ENCODE measurements around the gene MLIP.
"Not testable (repeated sequence)": the region's sequence is repeated elsewhere in the genome, so short reads cannot be mapped to it uniquely, and the experiment has no call there.

MLIP gene

GRCh38 chr6:54238396-54238795, 127.2 kb downstream of the MLIP start:
- DNase-seq, result peak; percentile 43

DNA sequence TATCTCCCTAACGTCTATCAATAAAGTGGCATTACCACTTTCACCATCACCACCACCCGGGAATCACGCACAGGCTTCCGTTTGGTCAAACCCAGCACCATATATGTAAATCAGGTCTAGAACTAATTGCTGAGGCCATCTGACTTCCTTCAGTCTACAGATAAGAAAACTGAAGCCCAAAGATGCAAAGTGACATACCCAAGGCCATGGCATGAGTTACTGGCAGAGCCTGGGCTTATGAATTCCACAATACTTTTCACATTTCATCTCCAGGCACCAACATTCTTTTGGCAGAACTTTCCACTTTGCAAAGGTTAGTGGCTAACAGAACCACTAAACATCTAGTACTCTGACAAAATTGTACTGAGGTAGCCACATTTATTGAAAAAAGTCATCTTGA, 132.5 kb downstream of the MLIP start:
- no peak for DNase-seq

DNA sequence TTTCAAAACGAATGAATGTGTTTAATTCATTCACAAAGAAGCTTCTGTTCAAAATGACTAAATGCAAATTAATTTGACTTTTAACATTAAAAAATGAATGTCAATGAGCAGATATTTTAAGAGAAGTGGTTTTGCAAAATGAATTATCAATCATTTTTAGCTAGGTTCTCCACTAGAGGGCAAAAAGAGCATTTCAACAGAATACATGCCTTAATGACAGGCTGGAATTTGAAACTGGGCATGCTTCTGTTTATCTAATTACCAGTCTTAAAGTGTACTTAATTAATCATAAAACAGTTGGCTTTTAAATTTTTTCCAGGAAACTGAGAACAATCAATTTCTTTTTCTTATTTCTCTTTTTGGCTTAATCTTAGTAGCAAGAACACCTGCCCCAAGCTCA, 133.2 kb downstream of the MLIP start:
- no peak for DNase-seq

GRCh38 chr6:54245265-54245664, 134.0 kb downstream of the MLIP start:
- DNase-seq, result no peak

DNA sequence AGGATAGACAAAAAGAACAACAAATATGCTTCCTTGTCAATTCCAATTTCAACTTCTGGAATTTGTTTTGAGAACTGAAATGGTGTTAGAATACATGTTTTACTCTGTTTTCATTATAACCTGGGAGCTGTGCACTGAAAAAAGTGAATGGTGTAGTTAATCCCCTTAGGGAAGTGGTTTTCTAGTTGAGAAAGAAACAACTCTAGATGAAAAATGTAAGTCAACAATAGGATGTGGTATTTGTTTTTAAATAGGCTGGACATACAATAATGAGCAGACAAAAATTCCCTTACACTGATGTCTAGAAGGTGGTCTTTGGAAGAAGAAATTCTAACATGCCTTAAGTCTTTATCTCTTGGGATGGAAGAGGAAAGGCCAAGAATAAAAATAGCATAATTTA, 137.1 kb downstream of the MLIP start:
- no peak for DNase-seq

DNA sequence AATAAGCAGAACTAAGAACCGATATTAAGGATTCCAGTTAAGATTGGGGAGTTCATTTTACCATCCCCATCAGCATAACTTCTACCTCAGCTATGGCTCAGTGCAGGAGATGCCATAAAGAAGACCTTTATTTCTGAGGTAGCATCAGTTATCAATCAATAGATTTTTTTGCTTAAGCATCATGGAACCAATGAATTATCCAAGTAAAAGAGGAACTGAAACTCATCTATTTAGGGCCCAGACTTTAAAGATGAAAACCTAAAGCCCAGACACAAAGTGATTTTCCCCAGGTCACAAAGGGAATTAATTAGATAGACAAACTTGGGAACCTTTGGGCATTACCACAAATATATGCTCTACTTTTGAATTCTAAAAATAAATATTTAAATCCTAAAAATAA, 137.8 kb downstream of the MLIP start:
- DNase-seq, result no peak

DNA sequence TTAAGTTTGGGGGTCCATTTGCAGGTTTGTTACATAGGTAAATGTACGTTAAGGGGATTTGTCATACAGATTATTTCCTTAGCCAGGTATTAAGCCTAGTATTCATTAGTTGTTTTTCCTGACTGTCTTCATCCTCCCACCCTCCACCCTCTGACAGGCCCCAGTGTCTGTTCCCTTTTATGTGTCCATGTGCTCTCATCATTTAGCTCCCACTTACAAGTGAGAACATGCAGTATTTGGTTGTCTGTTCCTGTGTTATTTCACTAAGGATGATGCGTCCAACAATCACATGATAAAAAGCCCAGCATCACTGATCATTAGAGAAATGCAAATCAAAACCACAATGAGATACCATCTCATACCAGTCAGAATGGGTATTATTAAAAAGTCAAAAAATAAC, 138.6 kb downstream of the MLIP start:
- DNase-seq, result not testable (repeated sequence)

DNA sequence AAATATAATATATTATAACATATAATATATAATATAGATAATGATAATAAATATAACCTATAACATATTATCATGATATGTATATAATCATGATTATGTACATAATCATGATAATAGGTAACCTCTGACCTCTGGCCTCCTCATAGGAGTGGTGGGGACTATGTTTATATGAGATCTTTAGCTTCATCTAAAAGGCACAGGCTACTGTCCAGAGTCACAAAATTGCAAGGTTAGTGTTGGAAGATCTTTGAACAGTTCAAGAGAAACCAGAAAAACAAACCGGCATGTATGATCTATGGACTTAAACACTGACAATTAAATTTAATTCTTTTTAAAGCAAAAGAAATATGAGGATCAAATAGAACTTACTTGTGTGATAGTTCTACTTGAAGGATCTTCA, 141.3 kb downstream of the MLIP start:
- DNase-seq, result no peak

DNA sequence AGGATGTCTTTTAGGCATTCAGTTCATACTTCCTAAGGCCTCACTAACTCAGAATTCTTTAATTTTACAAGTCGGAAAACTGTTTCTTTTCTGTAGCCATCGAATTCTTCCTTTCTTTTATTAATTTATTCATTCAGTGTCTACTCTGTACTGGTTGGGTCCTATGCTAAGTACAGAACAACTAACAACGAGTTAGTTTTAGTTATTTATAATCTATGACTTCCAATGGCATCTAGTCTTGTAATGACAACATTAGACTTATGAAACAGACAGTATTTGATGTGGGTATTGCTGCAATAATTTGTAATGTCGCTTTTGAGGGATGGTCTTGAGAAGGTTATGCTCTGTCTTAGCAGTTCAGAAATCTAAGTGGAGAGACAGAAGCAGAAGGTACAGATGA, 141.7 kb downstream of the MLIP start:
- DNase-seq, result no peak

DNA sequence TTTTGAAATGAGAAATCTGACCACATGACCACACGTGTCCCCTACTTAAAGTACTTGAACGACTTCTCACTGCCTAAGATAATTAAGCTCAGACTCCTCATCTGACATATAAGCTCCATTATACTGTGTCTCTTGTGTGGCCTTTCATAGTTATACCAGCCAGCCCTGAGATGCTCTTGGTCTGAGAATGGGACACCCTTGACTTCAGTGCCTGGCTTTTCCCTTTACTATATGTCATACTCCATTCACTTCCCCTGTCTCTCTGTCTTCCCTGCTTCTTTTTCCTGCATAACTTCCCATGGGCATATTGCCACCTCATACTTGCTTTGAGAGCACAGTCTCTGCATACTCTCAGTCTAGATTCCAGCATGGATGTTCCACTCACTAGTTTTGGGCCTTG, 143.6 kb downstream of the MLIP start:
- no peak for DNase-seq

DNA sequence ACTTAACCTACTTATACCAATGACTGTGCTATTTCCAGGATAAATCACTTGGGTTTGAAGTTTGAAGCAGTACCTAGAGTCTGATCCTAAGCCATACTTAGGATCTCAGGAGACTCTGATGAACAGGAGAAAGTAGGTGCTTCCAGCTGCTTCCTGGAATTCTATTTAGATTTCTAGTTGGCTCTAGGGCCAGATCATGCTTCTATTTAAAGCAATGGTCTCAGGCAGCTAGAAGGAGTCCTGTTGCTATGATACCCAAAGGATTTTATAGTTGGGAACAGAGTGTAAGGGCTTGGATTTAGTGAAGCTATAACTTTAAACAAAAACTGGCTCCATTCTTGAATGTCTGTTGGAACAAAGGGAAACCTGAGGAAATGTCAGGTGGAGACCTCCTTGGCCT, 144.6 kb downstream of the MLIP start:
- no peak for DNase-seq

DNA sequence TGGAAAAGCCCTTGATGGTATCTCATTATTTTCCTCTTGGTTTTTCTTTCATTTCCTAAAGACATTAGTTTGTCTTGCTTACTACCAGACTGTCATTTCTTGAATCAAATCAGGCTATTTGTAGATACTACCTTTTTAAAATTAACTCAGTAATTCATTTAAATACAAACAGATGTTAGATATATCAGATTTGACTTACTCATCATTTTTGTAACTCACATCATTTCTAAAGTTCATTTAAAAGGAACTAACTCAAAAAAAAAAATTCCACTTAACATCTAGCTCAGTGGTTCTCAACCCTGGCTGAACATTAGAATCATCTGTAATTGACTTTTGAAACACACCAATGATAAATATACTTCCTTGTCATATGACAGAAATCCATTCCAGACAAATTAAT, 148.8 kb downstream of the MLIP start:
- no peak for DNase-seq

- no peak for DNase-seq
These were observed 151.3 kb downstream of the MLIP start for GRCh38 chr6:54262499-54262898.

DNA sequence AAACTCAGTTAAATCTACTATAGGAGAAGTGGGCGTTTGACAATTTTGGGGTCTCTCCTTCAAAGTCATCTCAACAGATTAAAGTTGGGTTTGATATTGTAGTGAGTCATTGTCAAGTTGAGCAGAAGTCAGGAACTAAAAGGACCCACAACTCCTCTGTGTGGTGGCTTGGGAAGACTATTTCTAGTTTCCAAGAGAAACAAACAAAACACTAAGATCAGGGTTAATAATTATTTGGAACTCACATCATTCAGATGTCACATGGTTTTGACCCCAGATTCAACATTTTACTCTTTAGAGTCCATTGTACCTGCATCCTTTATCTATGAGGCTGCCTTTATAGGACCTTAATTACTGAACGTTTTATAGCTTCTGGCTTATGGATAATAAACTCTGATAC, 151.7 kb downstream of the MLIP start:
- DNase-seq, result no peak

GRCh38 chr6:54264581-54265272, 153.5 kb downstream of the MLIP start:
- no peak for DNase-seq

DNA sequence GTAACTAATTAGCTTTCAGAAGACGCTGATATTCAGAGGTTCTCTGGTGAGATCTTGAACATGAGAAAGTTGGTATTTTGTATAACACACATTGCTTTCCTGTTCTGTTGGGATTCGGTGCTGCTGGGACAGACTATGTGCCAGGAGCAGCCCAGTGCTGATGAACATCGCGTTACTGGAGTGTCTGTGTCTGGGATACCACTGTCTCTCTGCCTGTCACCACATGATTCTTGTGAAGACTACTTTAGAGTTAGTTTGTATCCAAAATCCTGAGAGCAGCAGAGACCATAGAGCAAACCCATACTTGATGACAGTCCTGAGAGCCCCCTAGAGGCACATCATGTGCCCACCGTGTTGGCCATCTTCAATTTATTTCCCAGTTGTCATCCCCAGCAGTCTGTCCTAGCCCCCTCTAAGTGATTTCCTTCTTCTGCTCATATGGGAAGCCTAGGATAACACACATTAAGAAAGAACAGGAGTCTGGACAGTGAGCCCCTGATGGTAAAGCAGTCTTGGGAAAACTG, 155.2 kb downstream of the MLIP start:
- DNase-seq, result no peak

DNA sequence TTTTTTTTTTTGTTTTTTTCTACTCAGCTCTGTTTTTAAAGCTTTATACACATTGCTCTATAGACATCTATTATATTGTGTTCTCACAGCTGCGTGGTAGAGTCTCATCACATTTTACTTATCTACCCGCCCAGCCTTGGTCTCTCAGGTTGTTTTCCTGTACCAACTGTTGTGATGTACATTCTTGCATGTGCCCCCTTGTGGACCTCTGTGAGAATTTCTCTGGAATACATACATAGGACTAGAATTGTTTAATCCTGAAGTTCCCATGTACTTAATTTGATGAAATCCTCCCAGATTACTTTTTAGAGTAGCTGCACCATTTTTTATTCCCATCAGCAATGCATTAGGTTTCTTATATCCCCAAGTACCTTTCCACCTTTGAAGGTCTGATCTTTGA, 156.6 kb downstream of the MLIP start:
- no peak for DNase-seq

DNA sequence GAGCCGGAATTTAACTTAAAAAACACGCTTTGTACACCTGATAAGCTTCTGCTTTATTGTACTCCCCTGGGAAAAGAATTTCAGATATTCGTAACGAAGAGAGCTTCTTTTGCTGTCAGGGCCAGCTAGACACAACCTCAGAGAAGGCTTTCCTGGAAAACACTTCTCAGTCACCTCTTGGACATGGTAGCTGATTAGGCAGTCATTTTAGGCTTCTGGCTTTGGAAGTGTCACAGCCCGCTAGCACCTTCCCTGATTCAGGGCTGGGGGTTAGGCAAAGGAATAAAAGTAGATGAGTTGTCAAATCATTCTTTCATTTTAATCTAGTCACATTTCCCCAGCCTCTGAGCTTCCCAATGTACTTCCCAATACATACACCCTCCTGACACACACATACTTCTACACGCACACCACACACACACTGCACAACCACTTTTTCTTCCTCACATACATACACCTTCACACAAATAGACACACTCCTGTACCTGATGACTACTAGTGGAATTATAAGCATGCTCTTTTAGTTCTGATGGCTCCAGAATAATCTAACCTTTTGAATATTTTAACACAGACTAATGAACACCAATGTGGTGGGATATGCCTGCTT, 162.1 kb downstream of the MLIP start:
- DNase-seq, result no peak

- no peak for DNase-seq
These were observed 163.1 kb downstream of the MLIP start for GRCh38 chr6:54274383-54274782.

DNA sequence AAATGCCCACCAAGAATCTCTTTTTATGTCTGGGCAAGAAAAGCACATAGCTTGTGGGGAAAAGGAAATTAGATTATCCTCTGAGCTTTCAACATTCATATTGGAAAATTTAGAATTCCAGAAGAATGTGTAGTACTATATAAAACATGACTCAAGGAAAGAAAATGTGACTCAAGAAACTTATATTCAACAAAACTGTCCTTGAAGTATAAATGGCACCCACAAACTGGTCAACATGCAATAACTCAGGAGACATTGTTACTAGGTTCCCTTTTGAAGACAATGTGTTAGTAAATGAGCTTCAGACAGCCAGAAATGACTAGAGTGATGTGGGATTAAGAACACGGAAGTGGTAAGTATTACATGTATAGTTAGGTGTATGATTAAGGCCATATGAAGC, 170.9 kb downstream of the MLIP start:
- no peak for DNase-seq

DNA sequence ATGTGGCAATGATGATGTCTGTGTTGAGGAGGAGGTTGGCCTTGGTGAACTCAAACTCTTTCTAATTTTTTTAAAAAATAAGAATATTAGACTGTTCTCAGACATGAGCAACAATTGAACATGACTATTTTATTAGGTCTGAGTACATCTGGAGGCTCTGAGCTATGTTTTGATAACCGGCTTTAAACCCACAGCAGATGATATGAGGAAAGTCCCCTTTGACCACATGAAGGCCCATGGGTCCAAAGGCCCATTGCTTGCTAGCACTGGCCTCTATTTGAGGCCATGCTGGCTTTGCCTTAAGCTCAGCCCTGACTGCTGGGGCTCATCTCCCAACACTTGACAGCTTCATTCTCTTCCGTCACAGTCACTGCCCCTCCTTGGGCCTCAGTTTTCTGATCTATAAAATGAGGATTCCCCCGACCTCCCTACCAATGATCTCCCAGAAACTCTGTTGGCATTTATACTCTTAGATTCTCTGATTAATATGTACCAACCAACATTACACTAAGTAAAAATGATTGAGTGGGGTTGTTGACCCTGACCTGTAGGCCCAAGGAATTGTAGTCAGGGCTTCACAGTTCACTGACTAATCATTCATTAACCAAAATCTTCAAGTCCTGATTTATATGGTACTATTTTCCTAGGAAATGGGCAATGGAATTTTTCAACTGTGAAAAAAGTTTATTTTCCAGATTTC, 173.1 kb downstream of the MLIP start:
- no peak for DNase-seq

GRCh38 chr6:54285595-54285994, 174.4 kb downstream of the MLIP start:
- DNase-seq, result no peak

DNA sequence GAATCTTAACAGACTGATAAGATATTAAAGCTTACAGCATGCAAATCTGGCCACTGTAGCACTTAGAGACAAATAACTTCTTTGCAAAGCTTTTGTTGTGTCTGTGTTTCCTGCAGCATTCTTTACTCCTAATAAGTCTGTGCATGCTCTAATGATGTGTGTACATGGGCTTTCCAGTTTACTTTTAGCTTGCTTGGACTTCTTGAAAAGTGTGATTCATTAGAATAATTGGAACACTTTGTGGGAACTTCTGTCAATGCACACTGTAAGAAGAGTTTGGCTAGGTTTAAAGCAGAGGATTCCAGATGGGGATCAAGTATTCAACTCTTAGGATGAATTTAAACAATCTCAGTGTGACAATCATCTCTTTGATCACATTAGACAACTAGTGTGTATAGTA, 174.9 kb downstream of the MLIP start:
- DNase-seq, result no peak

DNA sequence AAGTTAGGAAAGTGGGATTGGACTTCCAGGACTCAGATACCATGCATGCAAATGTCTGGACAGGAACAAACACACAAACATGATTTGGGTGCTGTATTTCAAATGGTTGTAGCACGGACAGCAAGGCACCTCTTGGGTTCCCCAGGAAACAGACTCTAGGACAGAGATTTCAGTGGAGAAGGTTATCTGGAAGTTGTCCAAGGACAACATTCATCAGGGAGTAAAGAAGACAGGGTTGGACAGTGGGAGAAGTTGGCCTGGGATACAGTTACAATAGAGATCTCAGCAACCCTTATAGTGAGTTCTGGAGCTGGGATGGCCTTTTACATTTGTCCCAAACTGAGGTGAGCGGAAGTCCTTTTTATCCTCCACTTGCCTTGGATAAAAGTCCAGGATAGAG, 177.2 kb downstream of the MLIP start:
- no peak for DNase-seq
